ENCODE measurements around the gene PATE3.

- TF ChIP-seq CTCF (IDR thresholded peaks at IDR 0.05) (no peak), EP300 (IDR thresholded peaks at IDR 0.05) (no peak)
These were observed 24.4 kb upstream of the PATE3 start for GRCh38 chr11:125763483-125763882.

Measured in tibial nerve (tissue), 4 donors.